Activated CD8-positive, alpha-beta T cell treated with anti-CD3 and anti-CD28 coated beads for 36 hours (primary cell): ENCODE results near the gene SLC12A9. TPM values are rescaled to one million over a fixed set of nuclear protein-coding genes. Genes with fewer than 3 reads are reported as not detected.

Source experiments
- ATAC-seq: fragments of 200-7000 bp; cut with Tn5 transposase; one replicate; pipeline ENCODE4 v1.10.0; 2021; ENCODE audit warnings: mild to moderate bottlenecking, moderate library complexity
- CTCF ChIA-PET: fragments of 350-600 bp; sonication (Branson Sonifier 250); formaldehyde crosslinking; loops from one replicate; lab custom pipeline; 2021; ENCODE audit warnings: antibody characterized with exemption; lab: Charles Lee
- POLR2A ChIA-PET: fragments of 350-600 bp; sonication (Branson Sonifier 250); formaldehyde crosslinking; loops from one replicate; lab custom pipeline; 2021; ENCODE audit warnings: antibody characterized with exemption; lab: Charles Lee
- DNase-seq: peaks from one replicate; pipeline ENCODE4 v3.0.0-alpha.2; 2020
- H3K27ac Mint-ChIP-seq: one replicate; pipeline ENCODE4 v1.8.0; 2021; ENCODE audit warnings: mild to moderate bottlenecking, mixed read lengths
- H3K27me3 Mint-ChIP-seq: one replicate; pipeline ENCODE4 v1.8.0; 2021; ENCODE audit warnings: mixed read lengths
- H3K36me3 Mint-ChIP-seq: one replicate; pipeline ENCODE4 v1.8.0; 2021; ENCODE audit warnings: low read depth, mixed read lengths
- H3K4me1 Mint-ChIP-seq: one replicate; pipeline ENCODE4 v1.8.0; 2021; ENCODE audit warnings: low read depth, mixed read lengths
- H3K4me3 Mint-ChIP-seq: one replicate; pipeline ENCODE4 v1.8.0; 2021; ENCODE audit warnings: mild to moderate bottlenecking, moderate library complexity, mixed read lengths
- H3K9me3 Mint-ChIP-seq: one replicate; pipeline ENCODE4 v1.8.0; 2021; ENCODE audit warnings: mixed read lengths
- CTCF ChIP-seq: fragments of 200-600 bp; IDR thresholded peaks from one replicate; pipeline ENCODE4 v1.8.0; 2022; ENCODE audit warnings: antibody characterized with exemption, mild to moderate bottlenecking
- intact Hi-C: fragments of 100-400 bp; cut with micrococcal nuclease; formaldehyde crosslinking; loops from one replicate; pipeline ENCODE4 v1.10.0; 2022
- total RNA-seq, 2 experiments: library from RNA; stranded (reverse); gene quantifications; one replicate each; pipeline ENCODE4 v1.2.3, GENCODE V29; 2021

Gene SLC12A9
- total RNA-seq, 2 experiments from 2014 or later = 10.2 to 11.3 TPM

DNA sequence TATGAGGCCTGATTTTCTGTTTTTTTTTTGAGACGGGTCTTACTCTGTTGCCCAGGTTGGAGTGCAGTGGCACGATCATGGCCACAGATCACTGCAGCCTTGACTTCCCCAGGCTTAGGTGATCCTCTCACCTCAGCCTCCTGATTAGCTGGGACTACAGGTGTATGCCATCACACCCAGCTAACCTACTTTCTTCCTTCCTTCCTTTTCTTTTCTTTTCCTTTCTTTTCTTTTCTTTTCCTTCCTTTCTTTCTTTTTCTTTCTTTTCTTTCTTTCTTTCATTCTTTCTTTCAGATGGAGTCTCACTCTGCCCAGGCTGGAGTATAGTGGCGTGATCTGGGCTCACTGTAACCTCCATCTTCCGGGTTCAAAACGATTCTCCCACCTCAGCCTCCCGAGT is 26.2 kb downstream of the SLC12A9 start:
- Mint-ChIP-seq H3K4me1 (peaks cover 47% of the 10 kb centered on the region), H3K4me3 (no peak overlapping the region)
- POLR2A ChIA-PET = interaction anchor here (6.8 kb wide), 1 partner anchor 8 kb away, joined by 167 read pairs; the partner anchor contains the start of gene UFSP1

GRCh38 chr7:100879685-100880261 is 27.3 kb downstream of the SLC12A9 start:
- Mint-ChIP-seq H3K9me3 (no peaks in the 10 kb centered on the region), H3K4me3 (no peak overlapping the region), H3K36me3 (peaks cover 80% of the 10 kb centered on the region), H3K4me1 (peaks cover 50% of the 10 kb centered on the region), H3K27ac (peak overlapping the region; percentile 39), H3K27me3 (no peaks in the 10 kb centered on the region)
- DNase-seq (no peak), ATAC-seq (no peak)
- TF ChIP-seq CTCF = no peak
- intact Hi-C loops = no loop called here
- CTCF ChIA-PET = no interaction called here
- POLR2A ChIA-PET = interaction anchor here (0.7 kb wide), 1 partner anchor 85 kb away, joined by 4 read pairs; no protein-coding TSS in a partner anchor

More for the DNA sequence above, 26.2 kb downstream of the SLC12A9 start:
- intact Hi-C loops = no loop called here
- Mint-ChIP-seq H3K27me3 (no peaks in the 10 kb centered on the region), H3K27ac (peak overlapping the region; percentile 71), H3K36me3 (peaks cover 80% of the 10 kb centered on the region), H3K9me3 (no peaks in the 10 kb centered on the region)
- DNase-seq (no peak), ATAC-seq (no peak)
- TF ChIP-seq CTCF = no peak
- CTCF ChIA-PET = interaction anchor here (0.7 to 1.9 kb wide), 2 partner anchors 9 to 11 kb away, joined by 3 to 9 read pairs; partner anchors contain the start of gene UFSP1

DNA sequence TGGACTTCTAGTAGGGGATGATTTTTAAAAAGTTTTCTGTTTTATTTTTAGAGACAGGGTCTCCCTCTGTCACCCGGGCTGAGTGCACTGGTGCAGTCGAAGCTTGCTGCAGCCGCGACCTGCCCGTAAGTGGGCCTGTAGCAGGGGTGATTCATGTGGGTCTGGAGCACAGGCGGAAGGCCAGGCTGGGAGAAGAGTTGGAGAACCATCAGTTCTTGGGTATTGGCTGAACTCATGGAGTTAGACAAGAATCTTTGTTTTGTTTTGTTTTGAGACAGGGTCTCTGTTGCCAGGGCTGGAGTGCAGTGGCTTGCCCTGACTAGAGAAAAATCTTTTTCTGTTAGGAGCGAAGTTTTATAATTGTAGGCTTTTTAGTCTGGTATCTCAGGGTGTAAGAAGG is 28.1 kb downstream of the SLC12A9 start:
- ChIA-PET POLR2A (interaction anchor here (0.7 kb wide), 1 partner anchor 8 kb away, joined by 4 read pairs; no protein-coding TSS in a partner anchor), CTCF (no interaction called here)
- Mint-ChIP-seq H3K36me3 (peaks cover 80% of the 10 kb centered on the region), H3K9me3 (no peaks in the 10 kb centered on the region), H3K27me3 (no peaks in the 10 kb centered on the region), H3K4me1 (peaks cover 52% of the 10 kb centered on the region), H3K4me3 (no peak overlapping the region), H3K27ac (no peak overlapping the region)
- no peak for DNase-seq
- intact Hi-C loops = no loop called here
- TF ChIP-seq CTCF = no peak
- no peak for ATAC-seq

- Mint-ChIP-seq H3K9me3 (no peaks in the 10 kb centered on the region), H3K27ac (peak overlapping the region; percentile 27), H3K4me1 (peaks cover 55% of the 10 kb centered on the region), H3K27me3 (no peaks in the 10 kb centered on the region), H3K36me3 (peaks cover 82% of the 10 kb centered on the region), H3K4me3 (no peak overlapping the region)
- CTCF ChIA-PET = no interaction called here
- TF ChIP-seq CTCF = no peak
- ATAC-seq (no peak), DNase-seq (no peak)
- POLR2A ChIA-PET = interaction anchor here (0.7 kb wide), 1 partner anchor 8 kb away, joined by 4 read pairs; no protein-coding TSS in a partner anchor
- intact Hi-C loops = no loop called here
These were observed 28.6 kb downstream of the SLC12A9 start for GRCh38 chr7:100881136-100881535.

DNA sequence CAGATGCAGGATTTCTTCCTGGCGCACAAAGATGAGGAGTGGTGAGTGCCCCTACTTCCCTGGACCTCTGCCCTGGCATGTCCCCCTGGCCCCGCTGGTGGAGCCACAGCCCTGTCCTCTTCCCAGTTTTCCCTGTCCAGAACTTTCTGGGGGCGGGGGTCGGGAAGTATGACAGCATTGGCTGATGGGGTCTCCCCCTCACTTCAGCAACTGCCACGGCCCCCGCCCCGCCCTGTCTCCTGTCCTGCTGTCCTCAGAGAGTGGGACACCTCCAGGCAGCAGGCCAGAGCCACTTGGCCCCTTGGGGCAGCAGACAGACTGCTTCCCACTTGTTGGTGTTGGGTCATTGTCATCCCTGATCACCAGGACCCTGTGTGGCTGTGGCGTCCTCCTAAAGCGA is 29.7 kb downstream of the SLC12A9 start:
- ChIA-PET POLR2A (no interaction called here), CTCF (interaction anchor here (0.6 kb wide), 1 partner anchor 31 kb away, joined by 3 read pairs; no protein-coding TSS in a partner anchor)
- H3K27me3 Mint-ChIP-seq = no peaks in the 10 kb centered on the region
- TF ChIP-seq CTCF = no peak
- H3K4me1 Mint-ChIP-seq = peaks cover 57% of the 10 kb centered on the region
- intact Hi-C loops = no loop called here
- ATAC-seq = no peak
- peaks cover 84% of the 10 kb centered on the region for H3K36me3 Mint-ChIP-seq
- DNase-seq = no peak
- H3K27ac Mint-ChIP-seq = peak overlapping the region; percentile 56
- no peak overlapping the region for H3K4me3 Mint-ChIP-seq
- no peaks in the 10 kb centered on the region for H3K9me3 Mint-ChIP-seq
